Kasumi-1 (cell line): ENCODE data around the gene CTSL.
"Not testable (repeated sequence)": the region's sequence is repeated elsewhere in the genome, so short reads cannot be mapped to it uniquely, and the experiment has no call there.

Source experiments
- DNase-seq, 2 experiments: peaks; one replicate each; lab custom pipeline; 2025; lab: John Stamatoyannopoulos, UW

The CTSL gene

DNA sequence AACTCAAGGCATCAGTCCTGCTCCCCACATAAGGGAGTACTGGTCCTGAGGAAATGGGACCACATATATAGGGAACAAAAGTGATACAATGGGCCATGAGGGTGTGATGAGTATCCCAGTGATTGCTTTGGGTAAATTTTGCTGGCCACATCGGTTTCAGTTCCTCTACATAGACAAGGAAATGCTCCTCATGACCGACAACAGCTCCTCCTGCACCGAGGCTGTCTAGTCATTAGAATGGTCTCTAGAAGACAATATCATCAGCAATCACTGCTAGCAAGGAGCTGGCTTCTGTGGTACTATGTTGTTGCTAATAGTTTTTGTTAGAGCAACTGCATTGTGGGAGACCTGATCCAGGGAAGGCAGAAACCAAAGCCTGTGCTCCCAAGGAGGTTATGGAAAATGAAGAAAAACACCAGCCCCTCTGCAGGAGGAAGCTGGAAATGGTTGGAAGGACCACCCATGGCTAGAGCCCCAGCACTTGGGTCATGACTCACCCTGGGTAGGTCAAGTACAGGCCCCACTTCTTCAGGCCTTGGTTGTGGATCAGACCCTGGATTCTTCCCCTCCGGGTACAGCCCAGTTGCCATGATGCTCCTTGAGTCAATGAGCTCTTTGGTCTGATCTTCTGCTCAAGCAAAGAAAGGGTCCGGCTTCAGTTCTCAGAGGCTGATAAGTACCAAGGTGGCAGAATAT, 3.4 kb upstream of the CTSL start:
- no peak for DNase-seq

DNA sequence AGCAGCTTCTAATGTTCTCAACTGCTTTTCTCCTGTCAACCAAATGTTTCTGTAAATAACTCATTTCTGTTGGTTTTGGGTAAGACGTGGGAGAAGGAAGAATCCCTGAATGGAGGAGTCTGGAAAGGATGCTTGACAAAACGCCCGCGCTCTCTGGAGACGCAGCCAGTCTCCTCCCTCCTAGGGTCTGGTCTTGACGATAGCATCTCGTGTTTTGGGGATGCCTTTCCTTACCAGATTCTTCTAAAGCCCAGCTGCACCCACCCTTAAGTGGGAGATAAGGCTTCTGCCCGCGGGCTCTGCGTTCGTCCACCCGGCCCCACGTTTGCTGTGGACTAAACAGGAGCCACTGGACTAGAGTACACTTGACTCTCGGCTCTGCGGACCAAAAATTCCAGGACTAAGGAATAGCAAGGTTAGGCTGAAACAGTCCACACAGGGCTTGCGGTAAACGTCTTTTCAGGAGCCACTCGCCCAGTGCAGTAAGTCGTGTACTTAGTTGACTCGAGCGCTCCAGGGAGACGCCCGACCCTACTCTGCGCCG, 491 bp upstream of the CTSL start:
- no peak for DNase-seq

DNA sequence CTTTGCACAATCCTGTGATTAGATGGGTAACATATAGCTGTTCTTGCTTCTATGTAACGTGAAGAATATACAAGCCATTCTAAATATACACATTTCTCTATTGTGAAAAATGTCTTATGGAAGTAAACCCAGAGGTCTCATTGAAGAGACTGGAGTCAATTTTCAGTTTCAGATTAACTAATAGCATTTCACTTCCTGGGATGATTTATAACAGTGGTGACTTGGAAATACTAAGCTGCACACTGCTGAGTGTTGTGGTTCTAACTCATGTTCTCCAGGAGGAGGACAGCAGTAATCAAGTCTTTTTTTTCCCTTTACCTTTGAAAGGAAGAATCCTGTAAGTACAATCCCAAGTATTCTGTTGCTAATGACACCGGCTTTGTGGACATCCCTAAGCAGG, 3.3 kb downstream of the CTSL start:
- no peak for DNase-seq

DNA sequence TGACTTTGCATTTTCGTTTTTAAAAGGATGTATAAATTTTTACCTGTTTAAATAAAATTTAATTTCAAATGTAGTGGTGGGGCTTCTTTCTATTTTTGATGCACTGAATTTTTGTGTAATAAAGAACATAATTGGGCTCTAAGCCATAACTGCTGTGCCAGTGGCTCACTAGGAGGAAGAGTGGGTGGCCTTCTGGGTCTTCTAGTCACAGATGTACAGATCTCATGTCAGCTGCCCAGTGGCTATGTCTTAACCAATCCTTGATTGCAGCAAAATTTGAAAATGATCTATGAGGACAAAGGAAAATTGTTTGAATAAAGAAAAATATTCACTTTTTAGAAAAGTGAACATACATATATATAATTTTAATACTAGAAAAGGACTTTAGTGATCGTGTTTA, 5.4 kb downstream of the CTSL start:
- DNase-seq: no peak

DNA sequence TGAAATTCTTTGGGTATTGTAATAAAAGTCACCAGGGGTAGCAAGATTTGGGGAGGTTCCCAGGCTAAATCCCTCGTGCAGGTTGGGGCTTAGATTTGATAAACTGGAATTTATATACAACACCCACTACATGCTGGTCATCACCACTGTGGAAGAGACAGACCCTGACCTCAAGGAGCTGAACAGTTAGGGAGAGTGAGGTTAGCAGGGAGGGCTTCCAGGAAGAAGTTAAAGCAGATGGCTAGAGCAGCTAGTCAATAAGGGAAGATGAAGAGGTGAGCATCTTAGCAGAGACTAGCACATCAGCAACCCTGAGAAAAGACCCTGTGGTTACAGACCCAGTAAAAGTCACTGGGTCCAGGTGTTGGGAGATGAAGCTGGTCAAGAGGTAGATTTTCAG, 6.4 kb downstream of the CTSL start:
- DNase-seq: no peak

DNA sequence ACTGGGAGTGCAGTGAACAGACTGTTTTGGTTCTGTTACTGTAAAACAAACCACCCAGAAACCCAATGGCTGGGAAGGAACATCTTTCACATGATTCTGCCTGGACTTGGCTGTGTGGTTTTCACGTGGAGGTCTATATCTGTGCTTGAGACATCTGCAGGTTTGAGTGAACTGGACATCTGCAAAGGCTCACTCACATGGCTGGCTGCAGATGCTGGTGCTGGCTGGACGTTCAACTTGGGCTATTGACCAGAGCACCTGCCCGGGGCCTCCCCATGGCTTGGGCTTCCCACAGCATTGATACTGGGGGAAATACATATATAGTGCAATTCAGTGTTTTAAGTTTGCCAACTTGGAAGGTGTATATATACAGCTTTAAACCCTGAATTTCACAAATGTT, 6.8 kb downstream of the CTSL start:
- DNase-seq: no peak

DNA sequence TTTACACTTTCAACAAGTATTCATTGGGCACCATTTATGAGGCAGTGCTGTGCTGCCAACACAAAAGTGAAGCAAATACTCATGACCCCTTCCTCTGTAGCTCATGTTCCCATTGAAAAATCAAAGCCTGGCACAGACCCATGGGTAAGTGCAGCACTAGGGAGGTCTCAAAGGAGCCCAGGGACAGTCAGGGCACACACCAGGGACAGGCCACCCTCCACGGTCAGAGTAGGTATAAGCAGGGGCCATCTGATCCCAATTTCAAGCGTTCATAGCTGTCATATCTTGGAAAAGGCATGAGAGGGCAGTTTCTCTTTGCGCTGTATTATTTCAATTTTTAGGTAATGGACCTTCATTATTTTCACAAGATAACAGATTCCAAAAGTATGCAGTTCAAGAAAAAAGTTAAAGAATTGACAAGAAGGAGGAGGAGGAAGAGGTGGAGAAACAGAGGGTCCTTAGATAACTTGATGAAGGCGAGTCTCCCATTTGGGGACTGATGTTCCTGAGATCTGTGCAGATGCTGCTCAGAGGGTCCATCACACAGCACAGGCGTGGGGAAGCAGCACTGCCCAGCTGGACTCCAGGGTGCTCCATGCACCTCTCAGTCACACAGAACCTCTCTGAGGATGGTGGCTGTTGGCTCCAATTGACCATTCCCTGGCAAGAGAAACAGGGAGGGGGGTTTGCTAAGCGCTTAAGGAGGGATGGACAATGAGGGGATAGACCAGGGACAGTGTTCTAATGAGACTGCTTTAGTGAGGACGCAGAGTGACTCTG, 7.5 kb downstream of the CTSL start:
- DNase-seq: no peak

DNA sequence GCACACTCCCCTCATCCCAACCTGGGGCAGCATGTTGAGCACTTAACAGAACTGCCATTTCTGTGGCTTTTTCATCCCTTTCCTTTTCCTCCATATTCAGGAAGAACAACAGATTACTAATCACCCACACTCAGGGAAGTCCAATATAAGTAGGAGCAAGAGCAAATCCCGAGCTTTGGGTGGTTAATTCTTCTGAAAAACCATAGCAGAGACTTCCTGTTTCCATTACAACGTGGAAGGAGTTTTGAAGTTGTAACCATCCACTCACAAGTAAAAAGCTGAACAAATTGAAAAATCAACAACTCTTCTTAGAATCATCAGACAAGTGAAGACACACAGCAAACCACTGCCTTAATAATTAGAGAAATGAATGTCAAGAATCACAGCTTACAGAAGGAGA, 8.2 kb downstream of the CTSL start:
- no peak for DNase-seq

DNA sequence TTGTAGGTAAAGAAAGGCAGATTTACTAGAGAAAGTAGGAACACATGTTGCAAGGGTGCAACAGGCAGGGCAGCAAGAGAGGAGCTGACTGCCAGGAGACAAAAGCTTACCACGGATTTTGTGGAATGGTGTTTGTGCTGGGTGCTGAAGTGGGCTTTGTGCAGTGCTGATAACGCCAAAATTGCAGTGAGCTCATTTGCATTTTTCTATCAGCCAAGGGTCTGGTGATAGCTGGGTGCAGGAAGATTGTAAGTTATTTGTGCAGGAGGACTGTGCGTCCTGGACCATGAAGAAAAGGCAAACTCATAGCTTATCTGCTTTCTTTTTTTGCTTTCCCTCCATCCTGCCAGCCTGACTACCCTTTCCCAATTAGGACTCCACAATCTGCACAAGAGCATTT, 13.6 kb downstream of the CTSL start:
- no peak for DNase-seq

DNA sequence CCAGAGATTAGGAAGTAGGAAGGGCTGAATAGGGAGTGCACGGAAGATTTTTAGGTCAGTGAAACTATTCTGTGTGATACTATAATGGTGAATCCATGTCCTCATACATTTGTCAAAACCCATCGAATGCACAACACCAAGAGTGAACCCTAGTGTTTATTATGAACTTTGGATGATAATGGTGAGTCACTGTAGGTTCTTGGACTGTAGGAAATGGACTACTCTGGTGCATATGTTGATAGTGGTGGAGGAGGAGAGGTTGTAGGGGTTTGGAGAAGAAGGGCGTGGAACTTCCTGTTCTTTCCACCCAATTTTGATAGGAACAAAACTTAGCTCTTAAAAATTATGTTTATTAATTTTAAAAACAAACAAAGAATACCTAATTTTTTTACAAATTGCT, 14.3 kb downstream of the CTSL start:
- no peak for DNase-seq

DNA sequence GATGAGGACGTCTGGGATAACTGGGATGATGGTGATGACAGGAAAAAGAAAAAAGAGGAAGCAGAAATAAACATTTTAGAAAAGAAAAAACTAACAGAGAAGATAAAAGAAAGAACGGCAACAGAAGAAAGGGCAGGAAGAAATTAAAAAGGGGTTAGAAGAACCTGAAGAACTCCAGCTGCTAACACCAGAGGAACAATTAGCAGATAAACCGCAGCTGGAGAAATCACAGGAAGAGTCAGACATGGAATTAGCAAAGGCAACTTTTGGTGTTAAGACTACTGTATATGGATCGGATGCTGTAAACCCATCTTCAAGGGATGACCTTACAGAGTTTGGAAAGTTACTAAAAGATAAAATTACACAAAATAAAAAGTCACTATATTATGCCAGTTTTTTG, 15.4 kb downstream of the CTSL start:
- DNase-seq: no peak

DNA sequence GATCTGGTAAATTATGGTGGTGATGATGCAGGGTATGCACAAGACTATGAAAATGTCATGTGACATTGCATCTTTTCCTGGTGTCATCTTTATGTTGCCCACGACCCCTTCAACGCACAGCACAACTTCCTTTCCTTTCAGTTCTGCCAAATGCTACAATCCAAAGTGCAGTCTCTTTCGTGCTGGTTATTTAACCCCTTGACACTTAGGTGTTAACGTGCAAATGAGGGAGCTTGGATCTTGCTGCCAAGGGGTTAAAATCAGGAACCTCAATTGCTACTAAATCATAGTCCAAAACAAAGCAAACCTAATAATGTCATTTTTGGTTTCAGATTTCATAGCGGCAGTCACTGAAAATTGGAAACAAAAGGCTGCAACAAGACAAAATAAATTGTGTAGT, 16.0 kb downstream of the CTSL start:
- no peak for DNase-seq

DNA sequence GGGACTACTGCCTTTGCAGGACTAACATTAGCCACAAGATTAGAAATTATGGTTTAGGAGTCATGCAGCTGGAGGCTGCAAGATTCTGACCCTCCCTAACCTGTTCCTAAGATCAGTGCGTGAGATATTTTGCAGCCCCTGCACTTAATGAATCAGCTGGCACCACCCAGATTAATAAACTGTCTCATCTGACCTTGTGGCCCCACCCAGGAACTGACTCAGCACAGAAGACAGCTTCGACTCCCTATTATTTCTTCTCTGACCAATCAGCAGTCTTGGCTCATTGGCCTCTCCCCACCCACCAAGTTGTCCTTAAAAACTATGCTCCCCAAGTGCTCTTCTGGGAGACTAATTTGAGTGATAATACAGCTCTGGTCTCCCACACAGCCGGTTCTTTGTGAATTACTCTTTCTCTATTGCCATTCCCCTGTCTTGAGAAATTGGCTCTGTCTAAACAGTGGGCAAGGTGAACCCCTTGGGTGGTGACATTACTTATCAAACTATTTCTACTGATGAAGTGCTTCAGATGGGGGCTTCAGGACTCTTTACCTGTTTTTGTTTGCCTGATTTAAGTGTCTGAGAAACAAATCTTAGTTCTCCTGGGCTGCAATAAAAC, 17.0 kb downstream of the CTSL start:
- DNase-seq: no peak

DNA sequence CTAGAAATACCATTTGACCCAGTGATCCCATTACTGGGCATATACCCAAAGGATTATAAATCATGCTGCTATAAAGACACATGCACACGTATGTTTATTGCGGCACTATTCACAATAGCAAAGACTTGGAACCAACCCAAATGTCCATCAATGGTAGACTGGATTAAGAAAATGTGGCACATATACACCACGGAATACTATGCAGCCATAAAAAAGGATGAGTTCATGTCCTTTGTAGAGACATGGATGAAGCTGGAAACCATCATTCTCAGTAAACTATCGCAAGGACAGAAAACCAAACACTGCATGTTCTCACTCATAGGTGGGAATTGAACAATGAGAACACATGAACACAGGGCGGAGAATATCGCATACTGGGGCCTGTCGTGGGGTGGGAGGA, 18.3 kb downstream of the CTSL start:
- DNase-seq: not testable (repeated sequence)

DNA sequence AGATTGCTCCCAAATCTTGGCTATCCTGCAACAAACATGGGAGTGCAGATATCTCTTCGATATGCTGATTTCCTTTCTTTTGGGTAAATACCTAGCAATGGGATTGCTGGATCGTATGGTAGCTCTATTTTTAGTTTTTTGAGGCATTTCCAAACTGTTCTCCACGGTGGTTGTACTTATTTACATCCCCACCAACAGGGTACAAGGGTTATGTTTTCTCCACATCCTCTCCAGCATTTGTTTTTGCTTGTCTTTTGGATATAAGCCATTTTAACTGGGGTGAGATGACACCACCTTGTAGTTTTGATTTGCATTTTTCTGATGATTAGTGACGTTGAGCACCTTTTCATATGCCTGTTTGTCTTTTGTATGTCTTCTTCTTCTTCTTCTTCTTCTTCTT, 20.3 kb downstream of the CTSL start:
- DNase-seq: no peak

DNA sequence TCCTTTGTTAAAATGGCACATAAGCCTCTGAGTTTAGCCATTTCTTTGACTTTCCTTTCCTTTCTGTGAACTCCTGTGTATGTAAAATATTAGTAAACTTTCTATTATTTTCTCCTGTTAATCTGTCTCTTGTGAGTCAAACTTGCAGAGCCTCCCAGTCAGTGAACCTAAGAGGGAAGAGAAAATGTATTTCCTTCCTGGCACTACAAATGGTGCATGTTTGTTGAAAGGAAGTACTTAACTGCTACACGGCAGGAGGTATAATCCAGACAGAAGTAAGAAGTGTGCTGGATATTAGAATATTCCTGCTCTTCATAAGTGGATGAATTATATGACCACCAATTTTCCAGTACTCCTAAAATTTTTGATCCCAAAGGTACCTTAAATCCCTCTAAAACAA, 23.0 kb downstream of the CTSL start:
- DNase-seq: no peak

DNA sequence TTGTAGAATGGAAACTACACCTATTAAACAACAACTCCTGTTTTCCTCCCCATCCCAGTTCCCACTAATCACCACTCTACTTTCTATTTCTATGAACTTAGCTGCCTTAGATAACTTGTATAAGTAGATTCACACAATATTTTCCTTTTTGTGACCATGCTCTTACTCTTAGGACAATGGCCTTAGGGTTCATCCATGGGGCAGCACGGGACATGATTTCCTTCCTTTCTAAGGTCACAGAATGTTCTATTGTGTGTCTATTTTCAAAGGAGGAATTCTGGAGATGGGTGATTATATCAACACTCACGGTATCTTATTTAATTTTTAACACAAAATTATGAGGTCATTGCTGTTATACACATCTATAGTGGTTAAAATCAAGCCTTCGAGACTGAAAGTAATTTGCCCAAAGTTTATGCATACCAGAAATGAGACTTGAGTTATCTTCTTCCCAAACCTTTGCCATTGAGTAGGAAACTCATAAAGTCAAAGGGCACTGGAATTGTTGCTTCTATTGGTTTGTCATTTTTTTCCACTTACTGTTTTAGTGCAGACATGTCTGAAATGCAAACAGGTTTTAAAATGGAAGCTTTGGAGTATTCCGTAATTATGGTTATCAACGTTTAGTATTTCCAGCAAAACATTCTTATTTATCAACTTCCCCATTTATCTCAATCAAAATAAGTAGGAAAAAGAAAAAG, 23.6 kb downstream of the CTSL start:
- no peak for DNase-seq

DNA sequence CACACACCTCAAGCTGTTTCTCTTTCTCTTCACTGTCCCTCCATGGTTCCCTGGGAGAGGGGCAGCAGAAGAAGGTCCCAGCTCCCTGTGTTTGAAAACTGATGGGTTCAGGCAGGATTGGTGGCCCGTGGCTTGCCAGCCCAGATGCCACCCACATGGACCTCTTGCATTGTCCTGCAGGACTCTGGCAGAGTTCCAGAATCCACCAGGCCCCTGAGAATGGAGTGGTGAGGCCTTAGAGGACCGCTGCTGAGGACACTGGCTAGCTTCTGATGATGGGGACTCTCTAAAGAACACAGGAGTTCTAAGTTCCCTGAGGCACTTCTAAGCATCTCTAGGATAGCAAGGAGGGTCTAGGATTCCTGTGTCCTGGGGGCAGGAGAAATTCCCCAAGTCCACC, 24.8 kb downstream of the CTSL start:
- no peak for DNase-seq

DNA sequence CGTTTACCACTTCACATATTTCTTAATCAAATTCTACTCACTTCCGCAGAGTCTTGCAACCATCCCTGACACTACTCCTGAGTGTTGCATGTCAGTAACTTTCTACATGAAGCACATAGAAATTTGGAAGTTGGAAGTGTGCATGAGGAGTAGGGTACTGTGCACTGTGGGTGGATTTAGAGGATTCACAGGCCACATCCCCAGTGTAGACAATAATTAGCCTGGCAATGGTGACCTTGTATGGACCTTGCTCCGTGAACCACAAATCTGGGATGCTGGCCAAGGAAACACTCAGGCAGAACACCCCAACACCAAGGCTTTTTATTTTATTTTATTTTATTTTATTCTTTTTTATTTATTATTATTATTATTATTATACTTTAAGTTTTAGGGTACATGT, 25.5 kb downstream of the CTSL start:
- DNase-seq: no peak

DNA sequence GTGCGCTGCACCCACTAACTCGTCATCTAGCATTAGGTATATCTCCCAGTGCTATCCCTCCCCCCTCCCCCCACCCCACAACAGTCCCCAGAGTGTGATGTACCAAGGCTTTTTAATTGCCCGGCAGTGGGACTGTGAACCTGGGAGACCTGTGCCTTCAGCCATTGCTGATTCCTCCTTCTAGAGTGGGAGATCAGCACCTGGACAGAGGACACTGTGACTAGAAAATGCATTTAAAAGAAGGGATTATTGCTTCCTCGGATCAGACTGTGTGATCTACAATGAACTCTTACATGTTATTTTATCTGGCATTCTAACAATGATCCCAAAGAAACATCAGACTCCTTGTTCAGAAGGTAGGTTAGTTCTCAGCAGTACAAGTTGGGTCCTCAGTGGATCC, 25.9 kb downstream of the CTSL start:
- DNase-seq: no peak

DNA sequence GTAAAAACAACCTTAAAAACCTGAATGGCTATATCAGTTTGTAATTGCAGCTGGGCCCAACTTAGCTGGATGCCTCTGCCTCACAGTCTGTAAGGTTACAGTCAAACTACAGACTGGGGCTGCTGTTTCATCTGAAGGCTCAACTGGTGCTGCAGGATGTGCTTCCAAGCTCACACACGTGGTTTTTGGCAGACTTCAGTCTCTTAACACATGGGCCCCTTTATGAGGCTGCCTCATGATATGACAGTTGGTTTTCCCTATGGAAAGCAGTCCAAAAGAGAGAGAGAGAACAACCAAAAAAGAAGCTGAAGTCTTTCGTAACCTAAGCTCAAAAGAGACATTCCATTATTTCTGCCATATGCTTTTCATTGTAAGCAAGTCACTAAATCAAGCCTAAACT, 27.4 kb downstream of the CTSL start:
- DNase-seq: no peak

DNA sequence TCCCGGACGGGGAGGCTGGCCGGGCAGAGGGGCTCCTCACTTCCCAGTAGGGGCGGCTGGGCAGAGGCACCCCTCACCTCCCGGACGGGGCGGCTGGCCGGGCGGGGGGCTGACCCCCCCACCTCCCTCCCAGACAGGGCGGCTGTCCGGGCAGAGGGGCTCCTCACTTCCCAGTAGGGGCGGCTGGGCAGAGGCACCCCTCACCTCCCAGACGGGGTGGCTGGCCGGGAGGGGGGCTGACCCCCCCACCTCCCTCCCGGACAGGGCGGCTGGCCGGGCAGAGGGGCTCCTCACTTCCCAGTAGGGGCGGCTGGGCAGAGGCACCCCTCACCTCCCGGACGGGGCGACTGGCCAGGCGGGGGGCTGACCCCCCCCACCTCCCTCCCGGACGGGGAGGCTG, 32.4 kb downstream of the CTSL start:
- not testable (repeated sequence) for DNase-seq

DNA sequence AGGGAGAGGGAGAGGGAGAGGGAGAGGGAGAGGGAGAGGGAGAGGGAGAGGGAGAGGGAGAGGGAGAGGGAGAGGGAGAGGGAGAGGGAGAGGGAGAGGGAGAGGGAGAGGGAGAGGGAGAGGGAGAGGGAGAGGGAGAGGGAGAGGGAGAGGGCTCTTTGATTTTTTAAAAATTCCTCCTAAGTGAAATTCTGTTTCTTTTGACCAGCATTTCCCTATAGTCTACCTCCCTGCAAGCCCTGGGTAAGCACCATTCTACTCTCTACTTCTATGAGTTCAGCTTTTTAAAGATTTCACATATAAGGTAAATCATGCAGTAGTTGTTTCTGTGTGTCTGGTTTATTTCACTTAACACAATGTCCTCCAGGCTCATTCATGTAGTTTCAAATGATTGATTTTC, 34.1 kb downstream of the CTSL start:
- DNase-seq: not testable (repeated sequence)
